B cell (primary cell): ENCODE results near the gene EGFR. TPM values are rescaled to one million over a fixed set of nuclear protein-coding genes. Genes with fewer than 3 reads are reported as not detected.

ENCODE experiments used
- ATAC-seq: fragments of 200-7000 bp; cut with Tn5 transposase; one replicate; pipeline ENCODE4 v1.10.0; 2021; ENCODE audit warnings: low read depth, mild to moderate bottlenecking, moderate number of reproducible peaks, moderate library complexity
- CTCF ChIA-PET: fragments of 350-600 bp; sonication (Branson Sonifier 250); formaldehyde crosslinking; loops from one replicate; lab custom pipeline; 2021; ENCODE audit warnings: antibody characterized with exemption, inconsistent platforms; lab: Charles Lee
- POLR2A ChIA-PET: fragments of 350-600 bp; sonication (Branson Sonifier 250); formaldehyde crosslinking; loops from one replicate; lab custom pipeline; 2021; ENCODE audit warnings: antibody characterized with exemption; lab: Charles Lee
- DNase-seq: peaks from one replicate; pipeline ENCODE4 v3.0.0; 2013
- H2AFZ ChIP-seq: 2 replicates; pipeline ENCODE4 v1.6.1; 2012; ENCODE audit warnings: mild to moderate bottlenecking, low read depth, low read length; ENCODE audit not compliant: insufficient read depth, poor library complexity, severe bottlenecking
- H3K27ac ChIP-seq, 2 donors: 1 replicate in 1 of 2; 2 replicates in 1 of 2; pipeline ENCODE4 v1.5.1; 2012 to 2013; ENCODE audit warnings: low read length in 2 of 2, mild to moderate bottlenecking in 2 of 2, moderate library complexity in 1 of 2
- H3K27me3 ChIP-seq, 4 experiments: fragments of 200-600 bp in 1 of 4; sonication (generic) in 1 of 4; replicated peaks in 1 of 4; 1 replicate in 2 of 4; 2 replicates in 2 of 4; pipeline versions ENCODE4 v1.6.1 to v1.7.0; 2013 to 2016; ENCODE audit warnings: low read length in 3 of 4, mild to moderate bottlenecking in 2 of 4, mixed read lengths in 1 of 4, moderate library complexity in 1 of 4; ENCODE audit not compliant: insufficient read depth in 4 of 4, control insufficient read depth in 3 of 4; ENCODE audit errors: control extremely low read depth in 1 of 4
- H3K36me3 ChIP-seq, 2 experiments: replicated peaks in 1 of 2; 1 replicate in 1 of 2; 2 replicates in 1 of 2; pipeline versions ENCODE4 v1.6.1 to v1.7.1; 2013; ENCODE audit warnings: low read length in 1 of 2; ENCODE audit not compliant: insufficient read depth in 2 of 2, control insufficient read depth in 1 of 2; ENCODE audit errors: control extremely low read depth in 1 of 2, extremely low read depth in 1 of 2
- H3K4me1 ChIP-seq, 2 donors: fragments of 200-600 bp in 1 of 2; sonication (generic) in 1 of 2; 1 replicate in 1 of 2; 2 replicates in 1 of 2; pipeline versions ENCODE4 v1.5.1 to v1.6.1; 2013 to 2017; ENCODE audit warnings: low read length in 2 of 2; ENCODE audit not compliant: control insufficient read depth in 2 of 2, insufficient read depth in 2 of 2
- H3K4me2 ChIP-seq: replicated peaks from 2 replicates; pipeline ENCODE3; 2012; ENCODE audit warnings: mild to moderate bottlenecking, low read depth, low read length; ENCODE audit not compliant: poor library complexity, severe bottlenecking
- H3K4me3 ChIP-seq, 5 experiments: fragments of 200-600 bp in 1 of 5; sonication (generic) in 1 of 5; 1 replicate in 3 of 5; 2 replicates in 2 of 5; pipeline versions ENCODE4 v1.5.1 to v1.7.0; 2011 to 2016; ENCODE audit warnings: low read length in 4 of 5, mild to moderate bottlenecking in 4 of 5, low read depth in 2 of 5, control low read depth in 1 of 5, moderate library complexity in 1 of 5; ENCODE audit not compliant: insufficient read depth in 1 of 5; ENCODE audit errors: control extremely low read depth in 1 of 5, extremely low read depth in 1 of 5
- H3K79me2 ChIP-seq: fragments of 200-600 bp; sonication (generic); one replicate; pipeline ENCODE4 v1.6.0; 2016; ENCODE audit warnings: low read length; ENCODE audit not compliant: control insufficient read depth, insufficient read depth
- H3K9ac ChIP-seq: fragments of 200-600 bp; sonication (generic); 2 replicates; pipeline ENCODE4 v1.6.1; 2017; ENCODE audit warnings: mild to moderate bottlenecking, low read length, moderate library complexity
- H3K9me3 ChIP-seq, 3 donors: one replicate each; pipeline versions ENCODE4 v1.6.1 to v1.7.1; 2013; ENCODE audit warnings: low read length in 2 of 3; ENCODE audit not compliant: control insufficient read depth in 2 of 3, insufficient read depth in 1 of 3; ENCODE audit errors: control extremely low read depth in 1 of 3
- H4K20me1 ChIP-seq: 2 replicates; pipeline ENCODE4 v1.6.0; 2012; ENCODE audit warnings: mild to moderate bottlenecking, low read length; ENCODE audit not compliant: insufficient read depth, control insufficient read depth, poor library complexity, severe bottlenecking
- H3K27ac Mint-ChIP-seq: one replicate; pipeline ENCODE4 v1.8.0; 2021; ENCODE audit warnings: mixed read lengths
- H3K27me3 Mint-ChIP-seq: one replicate; pipeline ENCODE4 v1.8.0; 2021; ENCODE audit warnings: mixed read lengths
- H3K4me1 Mint-ChIP-seq: one replicate; pipeline ENCODE4 v1.8.0; 2021; ENCODE audit warnings: mixed read lengths
- H3K4me3 Mint-ChIP-seq: one replicate; pipeline ENCODE4 v1.8.0; 2021; ENCODE audit warnings: mixed read lengths
- H3K9me3 Mint-ChIP-seq: one replicate; pipeline ENCODE4 v1.8.0; 2022; ENCODE audit warnings: mixed read lengths; ENCODE audit not compliant: insufficient read depth
- EZH2 ChIP-seq: IDR thresholded peaks from 2 replicates; pipeline ENCODE4 v1.6.1; 2012; ENCODE audit warnings: borderline replicate concordance, low read depth, mild to moderate bottlenecking, moderate library complexity, low read length; ENCODE audit not compliant: insufficient read depth, poor library complexity, severe bottlenecking
- WGBS: methylation state at CpG from one replicate; pipeline ENCODE4 v1.1.5; 2013; ENCODE audit warnings: missing lambda C conversion rate; ENCODE audit not compliant: insufficient coverage; 5-methylcytosine and 5-hydroxymethylcytosine counted together
- intact Hi-C: fragments of 100-400 bp; cut with micrococcal nuclease; formaldehyde crosslinking; loops from one replicate; pipeline ENCODE4 v1.10.0; 2022
- polyA plus RNA-seq: library from polyadenylated mRNA; depleted of rRNA; stranded (reverse); fragments of >200 nt; gene quantifications from 2 replicates; pipeline ENCODE4 v1.2.3, GENCODE V29; 2012
- total RNA-seq, 2 donors: library from RNA; stranded (reverse); fragments of 120-200 nt in 1 of 2; gene quantifications; 1 replicate in 1 of 2; 2 replicates in 1 of 2; pipeline versions ENCODE4 v1.2.3 to v1.2.4, GENCODE V29; 2013 to 2022
- TF ChIP-seq, protein P1 (sequence below): fragments of 200-600 bp; IDR thresholded peaks from one replicate; pipeline ENCODE4 v1.8.0; 2022; ENCODE audit warnings: antibody characterized with exemption, mild to moderate bottlenecking

The EGFR gene
- total and polyA plus RNA-seq, 2 donors (not counting 1 experiment from before 2014, with no cell fraction given): not detected

DNA sequence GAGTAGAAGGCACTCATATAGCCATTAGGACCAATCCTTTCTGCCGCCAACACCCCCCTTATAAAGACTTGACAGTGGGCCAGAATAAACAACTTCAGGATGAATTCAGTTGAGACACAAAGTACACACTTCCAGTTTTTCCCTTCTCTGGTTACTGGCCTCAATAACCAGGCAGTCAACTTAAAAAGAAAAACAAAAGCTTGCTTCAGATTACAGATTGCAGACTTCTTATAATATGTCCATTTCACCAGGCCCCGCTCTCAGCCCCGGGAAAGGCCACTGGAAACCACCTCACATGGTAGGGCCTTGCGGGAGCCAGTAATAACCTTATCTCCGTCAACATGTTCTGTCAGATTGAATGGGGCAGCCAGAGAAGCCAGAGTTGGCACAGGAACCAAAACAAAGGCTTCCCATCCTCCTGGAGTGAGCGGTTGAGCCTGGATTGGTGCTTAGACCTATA is 108.8 kb downstream of the EGFR start:
- Histone ChIP-seq H3K27ac (no peak overlapping the region), H3K4me2 (no peak overlapping the region), H3K4me1 (no peaks in the 10 kb centered on the region), H3K36me3 (no peaks in the 10 kb centered on the region), H4K20me1 (no peaks in the 10 kb centered on the region), H3K27me3 (no peaks in the 10 kb centered on the region), H3K9me3 (no peaks in the 10 kb centered on the region), H3K4me3 (no peak overlapping the region), H3K79me2 (no peaks in the 10 kb centered on the region), H3K9ac (no peak overlapping the region), H2AFZ (no peak overlapping the region)
- H3K9me3 Mint-ChIP-seq: no peaks in the 10 kb centered on the region
- H3K4me1 Mint-ChIP-seq: no peaks in the 10 kb centered on the region
- WGBS: 65% methylated on average over 6 of the region's 6 CpGs
- H3K4me3 Mint-ChIP-seq: no peak overlapping the region
- ChIA-PET POLR2A (no interaction called here), CTCF (no interaction called here)
- no peak for ATAC-seq
- H3K27me3 Mint-ChIP-seq: peaks cover 20% of the 10 kb centered on the region
- no peak for DNase-seq
- H3K27ac Mint-ChIP-seq: no peak overlapping the region
- TF ChIP-seq, protein P1, sequence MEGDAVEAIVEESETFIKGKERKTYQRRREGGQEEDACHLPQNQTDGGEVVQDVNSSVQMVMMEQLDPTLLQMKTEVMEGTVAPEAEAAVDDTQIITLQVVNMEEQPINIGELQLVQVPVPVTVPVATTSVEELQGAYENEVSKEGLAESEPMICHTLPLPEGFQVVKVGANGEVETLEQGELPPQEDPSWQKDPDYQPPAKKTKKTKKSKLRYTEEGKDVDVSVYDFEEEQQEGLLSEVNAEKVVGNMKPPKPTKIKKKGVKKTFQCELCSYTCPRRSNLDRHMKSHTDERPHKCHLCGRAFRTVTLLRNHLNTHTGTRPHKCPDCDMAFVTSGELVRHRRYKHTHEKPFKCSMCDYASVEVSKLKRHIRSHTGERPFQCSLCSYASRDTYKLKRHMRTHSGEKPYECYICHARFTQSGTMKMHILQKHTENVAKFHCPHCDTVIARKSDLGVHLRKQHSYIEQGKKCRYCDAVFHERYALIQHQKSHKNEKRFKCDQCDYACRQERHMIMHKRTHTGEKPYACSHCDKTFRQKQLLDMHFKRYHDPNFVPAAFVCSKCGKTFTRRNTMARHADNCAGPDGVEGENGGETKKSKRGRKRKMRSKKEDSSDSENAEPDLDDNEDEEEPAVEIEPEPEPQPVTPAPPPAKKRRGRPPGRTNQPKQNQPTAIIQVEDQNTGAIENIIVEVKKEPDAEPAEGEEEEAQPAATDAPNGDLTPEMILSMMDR: no peak
- no peak for TF ChIP-seq EZH2
- intact Hi-C loops: no loop called here

DNA sequence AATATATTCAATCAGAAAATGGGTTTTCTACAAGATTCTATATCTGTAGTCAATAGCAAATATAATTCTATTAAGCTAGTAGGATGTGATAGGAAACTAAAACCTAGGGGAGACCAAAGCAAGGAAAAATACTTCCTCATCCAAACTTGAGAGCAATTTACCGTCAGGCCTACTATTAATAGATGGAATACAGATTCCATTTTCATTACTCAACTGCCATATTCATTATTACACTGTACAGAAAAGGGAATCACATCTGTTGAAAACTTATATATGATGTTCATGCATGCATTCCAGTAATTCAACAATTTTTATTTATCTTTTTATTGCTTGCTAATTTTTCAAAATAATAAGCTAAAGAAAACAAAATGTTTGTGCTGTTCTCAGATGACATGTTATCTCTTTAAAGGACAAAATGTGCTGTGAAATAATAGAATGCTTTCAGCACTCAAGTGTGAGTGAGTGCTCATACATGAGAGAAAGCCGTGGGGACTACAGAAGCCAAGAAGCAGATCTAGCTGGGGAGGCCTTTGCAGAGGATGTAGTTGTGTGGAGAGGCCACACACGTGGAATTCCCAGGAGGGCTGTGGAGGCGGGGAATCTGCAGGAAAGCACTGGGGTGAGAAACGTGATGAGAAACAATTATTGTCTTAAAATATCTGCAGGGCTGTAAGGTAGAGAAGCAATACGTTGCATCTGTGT is 110.0 kb downstream of the EGFR start:
- Histone ChIP-seq H3K4me1 (no peaks in the 10 kb centered on the region), H3K9me3 (no peaks in the 10 kb centered on the region), H3K27ac (no peak overlapping the region), H3K79me2 (no peaks in the 10 kb centered on the region), H3K36me3 (no peaks in the 10 kb centered on the region), H4K20me1 (no peaks in the 10 kb centered on the region), H2AFZ (no peak overlapping the region), H3K27me3 (no peaks in the 10 kb centered on the region), H3K4me2 (no peak overlapping the region), H3K9ac (no peak overlapping the region), H3K4me3 (no peak overlapping the region)
- ATAC-seq (no peak), DNase-seq (no peak)
- no peak for TF ChIP-seq EZH2
- TF ChIP-seq, protein P1: no peak
- ChIA-PET CTCF (interaction anchor here (1.0 kb wide), 1 partner anchor 119 kb away, joined by 3 read pairs; no protein-coding TSS in a partner anchor), POLR2A (no interaction called here)
- no peaks in the 10 kb centered on the region for H3K9me3 Mint-ChIP-seq
- no peak overlapping the region for H3K4me3 Mint-ChIP-seq
- intact Hi-C loops: no loop called here
- H3K27me3 Mint-ChIP-seq: peaks cover 20% of the 10 kb centered on the region
- no peak overlapping the region for H3K27ac Mint-ChIP-seq
- 54% methylated on average over 4 of the region's 6 CpGs for WGBS
- H3K4me1 Mint-ChIP-seq: no peaks in the 10 kb centered on the region
